GM08714 (cell line): ENCODE results near the gene VMA21.

Source experiments
- H3K4me3 ChIP-seq: fragments of 200-500 bp; sonication (Bioruptor generic); 2 replicates; pipeline ENCODE4 v1.5.1; 2014; ENCODE audit warnings: mild to moderate bottlenecking, low read length, inconsistent platforms
- ZNF274 ChIP-seq: IDR thresholded peaks from 2 replicates; pipeline ENCODE4 v1.6.1; 2012; ENCODE audit warnings: mild to moderate bottlenecking, low read depth, low read length

VMA21 gene

DNA sequence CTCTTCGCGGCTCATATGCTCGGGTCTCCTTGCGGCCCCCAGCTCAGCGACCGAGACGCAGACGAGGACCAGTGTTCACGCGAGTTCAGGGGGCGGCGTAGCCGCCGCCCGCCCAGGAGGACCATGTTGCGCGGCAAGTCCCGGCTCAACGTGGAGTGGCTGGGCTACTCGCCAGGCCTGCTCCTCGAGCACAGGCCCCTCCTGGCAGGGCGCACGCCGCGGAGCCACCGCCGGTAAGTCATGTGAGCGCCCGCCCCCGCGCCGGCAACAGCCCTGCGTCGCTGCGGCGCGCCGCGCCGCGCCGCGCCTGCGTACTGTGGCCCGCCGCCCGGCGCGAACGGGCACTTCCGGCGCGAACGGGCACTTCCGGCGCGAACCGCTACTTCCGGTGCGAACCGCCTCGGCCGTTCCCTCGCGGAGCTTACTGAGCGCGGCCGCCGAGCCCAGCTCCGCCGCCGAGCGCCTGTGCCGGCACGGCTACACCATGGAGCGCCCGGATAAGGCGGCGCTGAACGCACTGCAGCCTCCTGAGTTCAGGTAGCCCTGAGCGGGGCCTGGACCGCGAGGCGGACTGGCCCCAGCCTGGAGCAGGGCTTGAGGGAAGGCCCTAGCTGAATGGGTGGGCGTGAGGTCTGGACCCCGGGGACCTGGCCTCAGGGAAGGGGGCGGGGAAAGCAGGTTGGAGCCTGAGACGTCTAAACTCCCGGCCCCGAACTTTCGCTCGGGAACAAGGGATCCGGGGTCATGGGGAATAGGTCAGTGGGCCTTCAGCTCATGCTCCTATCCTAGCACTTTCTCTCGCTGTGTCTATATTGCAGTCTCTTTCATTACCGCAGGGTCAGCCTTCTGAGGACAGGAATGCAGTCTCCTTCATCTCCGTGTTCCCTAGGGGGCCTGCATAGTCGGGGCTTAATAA lies at the start of gene VMA21:
Gene VMA21, plus strand, starts transcription at position 382 of the 916 bp plus-strand sequence. Its CDS starts 103 bp downstream, at position 485.
- peak within 1 kb of the TSS; percentile 79 for H3K4me3 ChIP-seq
- no peak for TF ChIP-seq ZNF274

GRCh38 chrX:151359341-151359740 lies 37.7 kb upstream of the VMA21 start:
- no peak for TF ChIP-seq ZNF274

GRCh38 chrX:151359931-151360871 lies 36.8 kb upstream of the VMA21 start:
- TF ChIP-seq ZNF274 = no peak
- H3K4me3 ChIP-seq = no peak overlapping the region

More at GRCh38 chrX:151359341-151359740, 37.7 kb upstream of the VMA21 start:
- H3K4me3 ChIP-seq = no peak overlapping the region

DNA sequence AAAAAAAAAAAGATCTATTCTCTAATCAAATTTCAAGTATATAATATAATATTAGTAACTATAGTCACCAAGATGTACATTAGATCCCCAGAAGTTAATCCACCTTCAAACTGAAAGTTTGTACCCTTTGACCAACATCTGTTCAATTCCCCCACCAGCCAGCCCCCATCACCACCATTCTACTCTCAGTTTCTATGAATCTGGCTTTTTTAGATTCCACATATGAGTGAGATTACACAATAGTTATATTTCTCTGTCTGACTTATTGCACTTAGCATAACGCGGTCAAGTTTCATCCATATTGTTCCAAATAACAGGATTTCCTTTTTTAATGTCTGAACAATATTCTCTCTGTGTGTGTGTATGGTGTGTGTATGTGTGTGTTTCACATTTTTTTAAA lies 33.7 kb upstream of the VMA21 start:
- TF ChIP-seq ZNF274 = no peak
- H3K4me3 ChIP-seq = no peak overlapping the region

DNA sequence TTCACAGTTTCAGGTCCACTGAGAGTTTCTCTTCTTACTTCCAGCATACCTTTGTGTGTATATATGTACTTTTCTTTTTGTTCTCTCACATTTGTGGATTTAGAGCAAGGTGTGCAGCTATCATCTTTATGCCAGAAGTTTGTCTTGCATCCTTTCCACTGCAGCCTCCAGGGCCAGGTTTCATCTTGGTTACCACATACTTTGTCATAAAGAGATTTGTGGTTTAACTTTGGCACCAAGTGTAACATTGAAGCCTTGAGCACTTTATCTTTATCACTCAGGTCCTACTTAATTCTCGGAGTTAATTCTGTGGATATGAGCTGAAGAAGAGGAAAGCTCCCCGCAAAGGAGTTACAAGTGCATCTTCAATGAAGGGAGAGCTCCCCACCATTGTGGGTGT lies 31.4 kb upstream of the VMA21 start:
- TF ChIP-seq ZNF274 = no peak

GRCh38 chrX:151370906-151371305 lies 26.1 kb upstream of the VMA21 start:
- no peak for TF ChIP-seq ZNF274
- H3K4me3 ChIP-seq = no peak overlapping the region

More for the DNA sequence above, 31.4 kb upstream of the VMA21 start:
- H3K4me3 ChIP-seq = no peak overlapping the region

DNA sequence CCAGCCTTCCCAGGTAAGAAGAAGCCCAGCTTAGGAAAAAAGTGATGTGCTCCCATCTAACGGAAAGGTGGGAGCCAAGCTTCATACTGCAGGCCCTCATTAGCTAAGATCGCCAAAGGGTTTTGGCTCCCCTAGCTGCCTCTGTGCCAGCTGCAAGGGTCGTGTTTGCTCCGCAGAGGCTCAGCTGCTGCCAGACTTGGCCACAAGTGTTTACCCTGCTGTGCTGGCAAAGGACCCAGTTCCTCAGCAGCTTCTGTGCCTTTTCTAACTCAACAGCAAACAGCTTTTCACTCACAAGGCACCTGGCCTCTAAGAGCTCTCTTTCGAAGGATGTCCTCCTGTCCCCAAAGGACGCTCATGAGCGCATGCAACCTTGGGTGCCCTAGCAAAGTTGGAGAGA lies 12.2 kb upstream of the VMA21 start:
- H3K4me3 ChIP-seq = no peak overlapping the region
- no peak for TF ChIP-seq ZNF274

- no peak for TF ChIP-seq ZNF274
- no peak overlapping the region for H3K4me3 ChIP-seq
Observed at GRCh38 chrX:151386838-151387459, 10.1 kb upstream of the VMA21 start.

DNA sequence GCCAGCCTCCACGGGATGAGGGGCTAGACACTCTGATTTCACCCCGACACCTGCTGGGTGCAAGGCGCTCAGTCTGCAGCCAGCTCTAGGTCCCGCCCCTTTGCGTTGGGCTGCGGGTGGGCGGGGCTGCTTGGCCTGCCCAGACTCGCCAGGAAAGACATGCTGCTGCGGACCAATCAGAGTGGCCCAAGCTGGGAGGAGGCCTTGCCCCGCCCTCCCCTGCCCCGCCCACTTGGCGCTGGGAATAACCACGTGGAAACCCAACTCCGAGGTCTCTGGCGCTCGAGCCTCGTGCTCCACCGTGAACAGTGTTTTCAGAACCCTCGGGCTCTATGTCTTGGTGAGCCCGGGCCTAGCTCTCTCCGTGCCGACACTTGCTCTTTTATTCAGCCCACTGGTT lies 5.3 kb upstream of the VMA21 start:
- no peak for TF ChIP-seq ZNF274
- no peak overlapping the region for H3K4me3 ChIP-seq

DNA sequence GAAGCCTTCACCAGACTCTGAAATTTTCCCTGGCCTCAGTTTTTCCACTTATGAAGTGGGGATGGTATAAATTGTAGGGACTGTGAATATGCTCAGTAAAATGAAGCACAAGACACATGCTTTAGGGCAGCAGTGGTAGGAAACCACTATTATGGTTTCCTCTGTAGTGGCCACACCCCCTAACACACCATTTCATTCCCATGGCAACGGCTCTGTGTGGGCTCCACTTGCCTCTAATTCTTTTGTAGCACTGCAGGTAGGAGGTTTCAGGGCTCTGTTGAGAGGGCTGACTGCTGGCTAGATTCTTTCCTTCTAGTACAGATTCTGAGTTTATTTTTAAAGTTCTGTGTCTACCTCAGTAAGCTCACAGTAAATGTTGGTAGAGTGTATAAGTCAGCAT lies 3.5 kb upstream of the VMA21 start:
- no peak for TF ChIP-seq ZNF274
- H3K4me3 ChIP-seq = no peak overlapping the region

GRCh38 chrX:151396042-151396824 lies 773 bp upstream of the VMA21 start:
- TF ChIP-seq ZNF274 = no peak

GRCh38 chrX:151397741-151398070 lies 700 bp downstream of the VMA21 start:
- no peak for TF ChIP-seq ZNF274
- H3K4me3 ChIP-seq = peak overlapping the region; percentile 79

More at GRCh38 chrX:151396042-151396824, 773 bp upstream of the VMA21 start:
- H3K4me3 ChIP-seq = peak overlapping the region; percentile 63; the same call in 1 of the 2 replicates

- peak overlapping the region; percentile 79 for H3K4me3 ChIP-seq
Observed at GRCh38 chrX:151398346-151398745, 1.3 kb downstream of the VMA21 start.

More at GRCh38 chrX:151398346-151398745, 1.3 kb downstream of the VMA21 start:
- TF ChIP-seq ZNF274 = no peak
